ENCODE measurements around the gene SKP1.
A peak's percentile ranks its signal among the peaks of the same experiment; 100 is the strongest.

SKP1 gene

GRCh38 chr5:134128648-134128995, 48.1 kb downstream of the SKP1 start:
- no peak for DNase-seq

- DNase-seq: no peak
Measured at GRCh38 chr5:134127988-134128647, 48.6 kb downstream of the SKP1 start.

- peak; percentile 48 for DNase-seq
Measured at GRCh38 chr5:134127376-134127861, 49.3 kb downstream of the SKP1 start.

GRCh38 chr5:134125039-134126015, 51.4 kb downstream of the SKP1 start:
- DNase-seq: no peak

GRCh38 chr5:134124289-134125038, 52.3 kb downstream of the SKP1 start:
- DNase-seq: peak; percentile 38

GRCh38 chr5:134123360-134123759, 53.4 kb downstream of the SKP1 start:
- no peak for DNase-seq

GRCh38 chr5:134122530-134122929, 54.2 kb downstream of the SKP1 start:
- peak; percentile 67 for DNase-seq

- DNase-seq: no peak
Measured at GRCh38 chr5:134120386-134121138, 56.2 kb downstream of the SKP1 start.

- no peak for DNase-seq
Measured at GRCh38 chr5:134119720-134120119, 57.0 kb downstream of the SKP1 start.

- no peak for DNase-seq
Measured at GRCh38 chr5:134118212-134118835, 58.4 kb downstream of the SKP1 start.

GRCh38 chr5:134116789-134117761, 59.7 kb downstream of the SKP1 start:
- no peak for DNase-seq

GRCh38 chr5:134116286-134116685, 60.5 kb downstream of the SKP1 start:
- no peak for DNase-seq

- DNase-seq: no peak
Measured at GRCh38 chr5:134115806-134116175, 61.0 kb downstream of the SKP1 start.

- peak; percentile 75 for DNase-seq
Measured at GRCh38 chr5:134114886-134115805, 61.6 kb downstream of the SKP1 start.

GRCh38 chr5:134113902-134114875, 62.6 kb downstream of the SKP1 start, which contains the start of gene TCF7:
Gene TCF7, plus strand, starts transcription at chr5:134114681. Its CDS starts 226 bp downstream, at chr5:134114907.
- DNase-seq: peak; percentile 81

- no peak for DNase-seq
Measured at GRCh38 chr5:134113363-134113889, 63.3 kb downstream of the SKP1 start.

GRCh38 chr5:134112726-134113362, 63.9 kb downstream of the SKP1 start:
- no peak for DNase-seq

All from CD4-positive, alpha-beta T cell treated with Interleukin-15 for 1 hour (primary cell).